Nucleus accumbens (tissue), 56 donors: ENCODE results near the gene UMAD1.

Source experiments
- DNase-seq, 56 donors: peaks; one replicate each; lab custom pipeline; 2025; lab: John Stamatoyannopoulos, UW

UMAD1 gene

GRCh38 chr7:7913504-7913903, 273.0 kb downstream of the UMAD1 start:
- DNase-seq: no peak

- no peak for DNase-seq
These were observed 274.0 kb downstream of the UMAD1 start for GRCh38 chr7:7914547-7914946.

DNA sequence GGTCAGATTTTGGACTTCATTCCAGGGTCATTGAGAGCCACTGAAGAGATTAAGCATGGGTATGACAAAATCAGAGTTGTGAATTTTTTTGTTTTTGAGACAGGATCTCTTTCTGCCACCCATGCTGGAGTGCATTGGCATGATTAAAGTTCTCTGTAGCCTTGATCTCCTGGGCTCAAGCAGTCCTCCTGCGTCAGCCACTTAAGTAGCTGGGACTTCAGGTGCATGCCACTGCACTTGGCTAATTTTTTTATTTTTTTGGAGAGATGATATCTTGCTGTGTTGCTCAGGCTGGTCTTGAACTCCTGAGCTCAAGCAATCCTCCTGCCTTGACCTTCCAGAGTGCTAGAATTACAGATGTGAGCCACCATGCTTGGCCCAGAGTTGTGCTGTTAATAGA, 275.5 kb downstream of the UMAD1 start:
- DNase-seq: no peak

DNA sequence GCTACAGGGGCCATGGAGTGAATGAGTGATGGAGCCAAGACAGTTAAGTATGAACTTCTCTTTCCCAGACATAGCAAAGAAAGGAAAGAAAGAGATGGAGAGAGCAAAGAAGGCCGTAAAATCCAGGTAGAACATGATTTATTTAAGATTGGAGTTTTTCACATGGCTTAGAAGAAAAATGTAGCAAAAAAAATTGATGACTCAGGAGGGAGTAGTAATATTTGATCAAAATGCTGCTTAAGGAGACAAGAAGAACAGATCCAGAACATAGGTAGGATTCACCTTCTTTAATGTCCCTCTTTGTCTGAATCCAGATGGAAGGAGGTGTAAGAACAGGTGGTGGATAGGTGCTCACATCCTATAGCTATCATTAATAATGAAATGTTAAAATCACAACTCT, 277.0 kb downstream of the UMAD1 start:
- no peak for DNase-seq

DNA sequence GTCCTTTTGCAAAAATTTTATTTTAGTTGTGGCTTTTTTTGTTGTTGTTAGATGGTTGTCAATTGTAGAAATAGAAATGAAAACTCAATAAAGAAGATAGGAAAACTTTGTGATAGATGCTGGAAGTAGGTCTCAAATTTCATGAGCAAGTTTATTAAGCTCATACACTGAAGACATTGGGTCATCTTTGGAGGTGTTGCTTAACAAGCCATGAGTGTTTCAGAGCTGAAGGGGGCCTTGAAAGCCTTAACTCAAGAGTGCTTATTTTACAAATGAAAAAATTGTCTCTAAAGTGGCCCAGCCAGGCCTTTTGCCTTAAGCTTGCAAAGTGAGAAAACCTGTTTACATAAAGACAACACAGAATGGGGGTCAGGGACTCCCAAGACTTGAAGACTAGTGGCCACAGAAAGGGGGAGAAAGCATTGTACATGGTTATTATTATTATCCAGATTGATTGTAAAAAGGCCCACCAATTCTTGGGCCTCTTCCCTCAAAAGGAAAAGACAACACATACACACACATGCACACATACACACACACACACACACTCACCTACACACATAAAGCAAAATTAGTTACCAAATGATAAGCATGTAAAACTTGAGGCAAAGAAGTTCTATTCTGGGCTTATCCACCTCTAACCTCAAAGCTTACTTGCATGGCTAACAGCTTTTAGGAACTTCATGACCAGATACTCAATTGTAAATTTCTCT, 278.3 kb downstream of the UMAD1 start:
- DNase-seq: no peak

DNA sequence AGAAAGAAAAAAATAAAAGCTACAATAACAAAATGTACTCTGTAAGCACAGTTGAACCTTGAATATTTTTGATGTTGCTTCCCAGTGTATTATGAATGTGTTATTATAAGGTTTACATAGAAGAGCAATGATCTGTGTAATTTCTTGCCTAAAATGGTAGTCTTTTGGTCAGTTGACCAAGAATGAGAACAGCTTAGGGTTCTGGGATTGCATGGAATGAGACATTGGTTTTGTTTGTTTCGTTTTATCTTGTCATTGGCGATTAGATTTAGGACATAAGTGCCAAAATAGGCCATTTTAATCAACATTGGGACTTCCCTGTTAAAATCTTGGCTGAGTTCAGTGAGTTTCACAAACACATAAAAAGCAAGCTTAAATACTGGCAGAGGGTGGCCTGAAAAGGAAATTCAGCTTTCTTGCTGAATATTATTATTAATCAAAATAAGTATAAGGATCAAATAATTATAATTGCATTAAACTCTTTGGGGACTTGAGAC, 278.9 kb downstream of the UMAD1 start:
- DNase-seq: no peak

- no peak for DNase-seq
These were observed 279.5 kb downstream of the UMAD1 start for GRCh38 chr7:7920056-7920455.

DNA sequence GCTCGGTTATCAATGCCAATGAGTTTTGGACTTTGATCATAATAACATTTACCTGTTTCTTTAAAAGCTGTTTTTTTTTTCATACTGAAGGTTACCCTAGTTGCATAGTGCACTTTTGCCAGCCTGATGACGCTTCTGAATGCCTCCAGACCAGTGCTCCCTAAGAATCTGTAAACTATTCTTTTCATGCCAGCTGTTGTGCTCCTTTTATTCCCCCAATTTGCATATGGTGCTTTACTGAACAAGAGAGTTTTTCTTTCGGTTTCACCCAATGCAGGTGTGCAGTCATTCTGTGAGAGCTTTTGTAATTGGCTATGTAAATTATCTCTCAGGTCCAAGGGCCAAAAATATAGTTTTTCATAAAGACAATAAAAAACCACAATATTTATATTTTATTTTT, 279.9 kb downstream of the UMAD1 start:
- no peak for DNase-seq

DNA sequence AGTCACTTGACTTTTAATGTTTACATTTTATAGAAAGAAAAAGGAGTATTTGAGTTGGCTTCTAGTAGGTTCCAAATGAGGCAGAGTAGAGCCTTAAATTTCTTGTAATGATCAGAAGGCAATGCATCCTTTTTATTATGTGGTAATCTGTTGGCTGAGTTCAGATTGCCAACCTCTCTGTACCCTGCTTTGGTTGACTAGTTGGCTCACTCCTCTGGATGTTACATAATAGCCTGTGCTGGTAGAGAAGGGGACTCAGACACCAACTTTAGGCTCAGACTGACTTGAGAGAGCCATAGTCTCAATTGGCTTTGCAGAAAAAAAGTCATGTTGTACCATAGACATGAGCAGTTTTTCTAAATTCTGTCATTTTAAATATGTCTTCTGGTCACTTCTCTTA, 281.3 kb downstream of the UMAD1 start:
- DNase-seq: no peak

- DNase-seq: no peak
These were observed 282.3 kb downstream of the UMAD1 start for GRCh38 chr7:7922684-7923385.

GRCh38 chr7:7923818-7924217, 283.3 kb downstream of the UMAD1 start:
- no peak for DNase-seq

GRCh38 chr7:7924303-7924702, 283.8 kb downstream of the UMAD1 start:
- no peak for DNase-seq
